GM21515 (cell line): ENCODE measurements around the gene PYDC2.
"Not testable (repeated sequence)": the region's sequence is repeated elsewhere in the genome, so short reads cannot be mapped to it uniquely, and the experiment has no call there.

Experiments
- ATAC-seq: cut with Tn5 transposase; IDR thresholded peaks from one replicate; pipeline ENCODE4 v1.9.1; 2021; ENCODE audit not compliant: unreplicated experiment

Gene PYDC2

GRCh38 chr3:191460360-191460759 lies 603 bp upstream of the PYDC2 start:
- no peak for ATAC-seq

GRCh38 chr3:191470080-191470479 lies 9.1 kb downstream of the PYDC2 start:
- ATAC-seq: no peak

- no peak for ATAC-seq
Measured at GRCh38 chr3:191470545-191470944, 9.6 kb downstream of the PYDC2 start.

- no peak for ATAC-seq
Measured at GRCh38 chr3:191473661-191474198, 12.8 kb downstream of the PYDC2 start.

- ATAC-seq: no peak
Measured at GRCh38 chr3:191476066-191476772, 15.3 kb downstream of the PYDC2 start.

GRCh38 chr3:191483994-191484393 lies 23.0 kb downstream of the PYDC2 start:
- not testable (repeated sequence) for ATAC-seq

GRCh38 chr3:191484461-191484860 lies 23.5 kb downstream of the PYDC2 start:
- ATAC-seq: no peak

GRCh38 chr3:191492601-191493000 lies 31.6 kb downstream of the PYDC2 start:
- ATAC-seq: no peak

- no peak for ATAC-seq
Measured at GRCh38 chr3:191493336-191493735, 32.4 kb downstream of the PYDC2 start.

GRCh38 chr3:191499307-191500080 lies 38.5 kb downstream of the PYDC2 start:
- no peak for ATAC-seq

- no peak for ATAC-seq
Measured at GRCh38 chr3:191500892-191501291, 39.9 kb downstream of the PYDC2 start.

GRCh38 chr3:191502583-191502982 lies 41.6 kb downstream of the PYDC2 start:
- no peak for ATAC-seq

- ATAC-seq: no peak
Measured at GRCh38 chr3:191509078-191509477, 48.1 kb downstream of the PYDC2 start.
